Measurements from ENCODE around the gene KCNJ4. TPM values are rescaled to one million over a fixed set of nuclear protein-coding genes. Genes with fewer than 3 reads are reported as not detected.
"Not testable (repeated sequence)": the region's sequence is repeated elsewhere in the genome, so short reads cannot be mapped to it uniquely, and the experiment has no call there.

KCNJ4 gene
- total RNA-seq, 3 donors from 2014 or later (not counting 1 experiment from before 2014, with no cell fraction given), result not detected

- WGBS (ENCODE audit: insufficient coverage), result 95% methylated on average over 6 of the region's 6 CpGs
- no peak overlapping the region for H3K27ac ChIP-seq (ENCODE audit: low read length)
- no peak for TF ChIP-seq CTCF (IDR thresholded peaks at IDR 0.05)
- H3K27me3 ChIP-seq (ENCODE audit: control insufficient read depth, insufficient read depth, low read length), result no peaks in the 10 kb centered on the region
- ATAC-seq, result no peak
- intact Hi-C loops (cut with micrococcal nuclease), result no loop called here
- H3K9me3 ChIP-seq (ENCODE audit: control insufficient read depth, insufficient read depth, low read length), result no peaks in the 10 kb centered on the region
- no peaks in the 10 kb centered on the region for H3K4me1 ChIP-seq (ENCODE audit: control insufficient read depth, insufficient read depth, low read length)
- no peaks in the 10 kb centered on the region for H3K36me3 ChIP-seq (ENCODE audit: control insufficient read depth, insufficient read depth, low read length)
- no peak overlapping the region for H3K4me3 ChIP-seq (ENCODE audit: low read length)
- Mint-ChIP-seq H3K27me3 (ENCODE audit: low read depth in 2 of 2) (peaks cover 0 to 16% of the 10 kb centered on the region in 2 donors), H3K27ac (no peak overlapping the region), H3K36me3 (no peaks in the 10 kb centered on the region), H3K9me3 (no peaks in the 10 kb centered on the region), H3K4me3 (no peak overlapping the region), H3K4me1 (peaks cover 0 to 4% of the 10 kb centered on the region in 2 donors)
- DNase-seq, result no peak
Measured at GRCh38 chr22:38404419-38404818, 50.6 kb downstream of the KCNJ4 start.

- Histone ChIP-seq H3K27me3 (ENCODE audit: control insufficient read depth, insufficient read depth, low read length) (no peaks in the 10 kb centered on the region), H3K4me3 (ENCODE audit: low read length) (no peak overlapping the region), H3K9me3 (ENCODE audit: control insufficient read depth, insufficient read depth, low read length) (no peaks in the 10 kb centered on the region), H3K4me1 (ENCODE audit: control insufficient read depth, insufficient read depth, low read length) (no peaks in the 10 kb centered on the region), H3K27ac (ENCODE audit: low read length) (no peak overlapping the region), H3K36me3 (ENCODE audit: control insufficient read depth, insufficient read depth, low read length) (no peaks in the 10 kb centered on the region)
- DNase-seq (no peak), ATAC-seq (no peak)
- peaks cover 0 to 16% of the 10 kb centered on the region in 2 donors for H3K27me3 Mint-ChIP-seq (ENCODE audit: low read depth in 2 of 2)
- peaks cover 0 to 5% of the 10 kb centered on the region in 2 donors for H3K4me1 Mint-ChIP-seq
- no peak overlapping the region for H3K4me3 Mint-ChIP-seq
- no peaks in the 10 kb centered on the region for H3K36me3 Mint-ChIP-seq
- no peak overlapping the region for H3K27ac Mint-ChIP-seq
- H3K9me3 Mint-ChIP-seq, result no peaks in the 10 kb centered on the region
- 84% methylated on average over 8 of the region's 8 CpGs for WGBS (ENCODE audit: insufficient coverage)
- no peak for TF ChIP-seq CTCF (IDR thresholded peaks at IDR 0.05)
- intact Hi-C loops (cut with micrococcal nuclease), result no loop called here
Measured at GRCh38 chr22:38403812-38404211, 51.2 kb downstream of the KCNJ4 start.

DNA sequence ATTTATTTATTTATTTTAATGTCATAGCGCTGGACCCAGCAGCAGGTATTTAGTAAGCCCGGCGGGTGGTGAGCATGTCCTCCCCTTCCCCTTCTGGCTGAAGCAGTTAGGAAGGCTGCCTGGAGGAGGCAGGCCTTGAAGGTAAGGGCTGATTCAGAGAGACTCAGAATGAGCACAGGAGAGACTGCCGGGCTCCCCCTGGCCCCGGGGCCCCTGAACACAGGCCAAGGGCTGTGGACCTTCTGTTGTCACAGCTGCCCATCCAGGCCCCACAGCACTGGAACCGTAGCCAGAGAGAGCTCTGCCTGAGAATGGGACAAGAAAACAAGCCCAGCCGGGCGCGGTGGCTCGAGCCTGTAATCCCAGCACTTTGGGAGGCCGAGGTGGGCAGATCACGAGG lies 52.8 kb downstream of the KCNJ4 start:
- no peaks in the 10 kb centered on the region for H3K36me3 Mint-ChIP-seq
- H3K27me3 Mint-ChIP-seq (ENCODE audit: low read depth in 2 of 2), result peaks cover 0 to 16% of the 10 kb centered on the region in 2 donors
- ATAC-seq (no peak), DNase-seq (no peak)
- H3K4me3 Mint-ChIP-seq, result no peak overlapping the region
- intact Hi-C loops (cut with micrococcal nuclease), result no loop called here
- Histone ChIP-seq H3K4me3 (ENCODE audit: low read length) (no peak overlapping the region), H3K27ac (ENCODE audit: low read length) (no peak overlapping the region), H3K9me3 (ENCODE audit: control insufficient read depth, insufficient read depth, low read length) (no peaks in the 10 kb centered on the region), H3K36me3 (ENCODE audit: control insufficient read depth, insufficient read depth, low read length) (no peaks in the 10 kb centered on the region), H3K4me1 (ENCODE audit: control insufficient read depth, insufficient read depth, low read length) (peaks cover 5% of the 10 kb centered on the region), H3K27me3 (ENCODE audit: control insufficient read depth, insufficient read depth, low read length) (no peaks in the 10 kb centered on the region)
- no peak overlapping the region for H3K27ac Mint-ChIP-seq
- WGBS (ENCODE audit: insufficient coverage), result 96% methylated on average over 10 of the region's 12 CpGs
- peaks cover 1 to 6% of the 10 kb centered on the region in 2 donors for H3K4me1 Mint-ChIP-seq
- no peaks in the 10 kb centered on the region for H3K9me3 Mint-ChIP-seq
- TF ChIP-seq CTCF (IDR thresholded peaks at IDR 0.05), result no peak

- DNase-seq, result no peak
- Mint-ChIP-seq H3K27ac (no peak overlapping the region), H3K9me3 (no peaks in the 10 kb centered on the region), H3K36me3 (no peaks in the 10 kb centered on the region), H3K27me3 (ENCODE audit: low read depth in 2 of 2) (peaks cover 0 to 16% of the 10 kb centered on the region in 2 donors), H3K4me3 (peak overlapping the region; percentile 41), H3K4me1 (peaks cover 4 to 13% of the 10 kb centered on the region in 2 donors)
- peaks cover 12% of the 10 kb centered on the region for H3K4me1 ChIP-seq (ENCODE audit: control insufficient read depth, insufficient read depth, low read length)
- no peak for TF ChIP-seq CTCF (IDR thresholded peaks at IDR 0.05)
- no peaks in the 10 kb centered on the region for H3K27me3 ChIP-seq (ENCODE audit: control insufficient read depth, insufficient read depth, low read length)
- no peaks in the 10 kb centered on the region for H3K9me3 ChIP-seq (ENCODE audit: control insufficient read depth, insufficient read depth, low read length)
- no peak for ATAC-seq
- WGBS (ENCODE audit: insufficient coverage), result 91% methylated on average over 9 of the region's 9 CpGs
- no peaks in the 10 kb centered on the region for H3K36me3 ChIP-seq (ENCODE audit: control insufficient read depth, insufficient read depth, low read length)
- H3K4me3 ChIP-seq (ENCODE audit: low read length), result no peak overlapping the region
- H3K27ac ChIP-seq (ENCODE audit: low read length), result no peak overlapping the region
- intact Hi-C loops (cut with micrococcal nuclease), result no loop called here
Measured at GRCh38 chr22:38401336-38402084, 53.5 kb downstream of the KCNJ4 start.

GRCh38 chr22:38400256-38400655 lies 54.7 kb downstream of the KCNJ4 start:
- H3K27ac ChIP-seq (ENCODE audit: low read length); H3K9me3 ChIP-seq (ENCODE audit: control insufficient read depth, insufficient read depth, low read length); H3K36me3 Mint-ChIP-seq; DNase-seq; intact Hi-C loops (cut with micrococcal nuclease); H3K36me3 ChIP-seq (ENCODE audit: control insufficient read depth, insufficient read depth, low read length); H3K9me3 Mint-ChIP-seq; ATAC-seq; H3K27ac Mint-ChIP-seq; H3K4me3 Mint-ChIP-seq; H3K27me3 ChIP-seq (ENCODE audit: control insufficient read depth, insufficient read depth, low read length); H3K4me3 ChIP-seq (ENCODE audit: low read length): not testable (repeated sequence)
- Mint-ChIP-seq H3K27me3 (ENCODE audit: low read depth in 2 of 2) (peaks cover 0 to 16% of the 10 kb centered on the region in 2 donors), H3K4me1 (peaks cover 16 to 20% of the 10 kb centered on the region in 2 donors)
- H3K4me1 ChIP-seq (ENCODE audit: control insufficient read depth, insufficient read depth, low read length), result peaks cover 13% of the 10 kb centered on the region
- no CpG with 5 or more reads among the region's 2 CpGs for WGBS (ENCODE audit: insufficient coverage)
